GM23338 (cell line): ENCODE measurements around the gene AGPAT4.

Experiments
- CREB1 ChIP-seq: fragments of 250-450 bp; sonication (Bioruptor Pico); IDR thresholded peaks from 2 replicates; pipeline ENCODE4 v1.5.0; 2020; ENCODE audit warnings: low read depth, mild to moderate bottlenecking, moderate library complexity
- CTCF ChIP-seq, 2 experiments: fragments of 200-600 bp in 1 of 2; sonication (generic) in 1 of 2; conservative IDR thresholded peaks; 2 replicates each; pipeline versions ENCODE4 v1.5.1 to v1.6.1; 2016 to 2017; ENCODE audit warnings: antibody characterized with exemption in 2 of 2, low read depth in 2 of 2, mild to moderate bottlenecking in 2 of 2, moderate library complexity in 1 of 2
- EZH2phosphoT487 ChIP-seq: fragments of 200-600 bp; sonication (generic); IDR thresholded peaks from one replicate; pipeline ENCODE4 v1.8.1; 2018; ENCODE audit warnings: antibody characterized with exemption; ENCODE audit not compliant: unreplicated experiment

- TF ChIP-seq CTCF (conservative IDR thresholded peaks at IDR 0.05; ENCODE audit: low read depth in 2 of 2): no peak
- TF ChIP-seq EZH2phosphoT487: no peak
- no peak for TF ChIP-seq CREB1
These were observed 35.4 kb downstream of the AGPAT4 start for GRCh38 chr6:161238500-161238899.
